Cardiac muscle cell (in vitro differentiated cells and primary cell): Measurements from ENCODE around the gene PDIA4. TPM values are rescaled to one million over a fixed set of nuclear protein-coding genes. Genes with fewer than 3 reads are reported as not detected.

ENCODE experiments used
- DNase-seq, 2 donors: peaks; one replicate each; pipeline versions ENCODE4 v3.0.0 to v3.0.0-alpha.2; 2010 to 2017; ENCODE audit warnings: low read depth in 1 of 2, low spot score in 1 of 2
- H3K27ac ChIP-seq: fragments of 200-600 bp; sonication (generic); 2 replicates; pipeline ENCODE4 v1.5.1; 2016
- H3K27me3 ChIP-seq: fragments of 200-600 bp; sonication (generic); 2 replicates; pipeline ENCODE4 v1.6.0; 2016; ENCODE audit warnings: control low read depth
- H3K36me3 ChIP-seq: fragments of 200-600 bp; sonication (generic); 2 replicates; pipeline ENCODE4 v1.5.1; 2016; ENCODE audit warnings: control low read depth
- H3K4me1 ChIP-seq: fragments of 200-600 bp; sonication (generic); 2 replicates; pipeline ENCODE4 v1.8.1; 2017; ENCODE audit warnings: low read depth, mild to moderate bottlenecking, mixed run types
- H3K4me3 ChIP-seq: fragments of 200-600 bp; sonication (generic); 2 replicates; pipeline ENCODE4 v1.5.1; 2016; ENCODE audit warnings: mild to moderate bottlenecking
- H3K9me3 ChIP-seq: fragments of 200-600 bp; sonication (generic); 2 replicates; pipeline ENCODE4 v1.5.1; 2017; ENCODE audit warnings: low read depth, mild to moderate bottlenecking, control low read depth
- CTCF ChIP-seq: IDR thresholded peaks from 2 replicates; pipeline ENCODE4 v1.5.1; 2012; ENCODE audit warnings: low read depth, mild to moderate bottlenecking, low read length
- polyA plus RNA-seq: library from polyadenylated mRNA; unstranded; fragments of >200 nt; fragmentation: Nextera tagmentation; extraction: Ambion mirVana; gene quantifications from 2 replicates; pipeline ENCODE4 v1.2.1, GENCODE V29; 2016
- total RNA-seq: library from RNA; depleted of rRNA; stranded (reverse); fragments of >200 nt; gene quantifications from 2 replicates; pipeline ENCODE4 v1.2.3, GENCODE V29; 2016

PDIA4 gene
- total and polyA plus RNA-seq, 2 experiments from 2014 or later = 150 to 367 TPM

- no peaks in the 10 kb centered on the region for H3K9me3 ChIP-seq
- H3K27ac ChIP-seq = no peak overlapping the region
- no peaks in the 10 kb centered on the region for H3K4me1 ChIP-seq
- H3K36me3 ChIP-seq = peaks cover 70% of the 10 kb centered on the region
- H3K27me3 ChIP-seq = no peaks in the 10 kb centered on the region
- no peak for TF ChIP-seq CTCF
- H3K4me3 ChIP-seq = no peak overlapping the region
- DNase-seq = no peak
These were observed 17.9 kb downstream of the PDIA4 start for GRCh38 chr7:149010451-149010850.

DNA sequence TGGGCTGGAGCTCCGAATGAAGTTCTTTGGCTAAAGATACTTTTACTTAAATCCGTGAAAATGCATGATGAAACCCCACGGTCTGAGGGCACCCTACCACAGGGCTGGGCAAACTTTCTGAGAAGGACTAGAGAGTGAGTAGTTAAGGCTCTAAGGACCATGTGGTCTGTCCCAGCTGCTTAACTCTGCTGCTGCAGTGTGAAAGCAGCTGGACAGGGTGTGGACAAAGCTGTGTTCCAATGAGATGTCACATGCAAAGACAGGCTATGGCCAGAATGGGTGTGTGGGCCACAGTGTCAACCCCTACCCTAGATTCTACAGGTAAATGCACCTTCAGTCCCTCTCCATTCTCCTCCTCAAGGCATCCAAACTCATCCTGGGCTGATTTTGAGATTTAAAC lies 18.8 kb downstream of the PDIA4 start:
- Histone ChIP-seq H3K4me3 (no peak overlapping the region), H3K9me3 (no peaks in the 10 kb centered on the region), H3K27ac (no peak overlapping the region), H3K36me3 (peaks cover 72% of the 10 kb centered on the region), H3K27me3 (no peaks in the 10 kb centered on the region), H3K4me1 (no peaks in the 10 kb centered on the region)
- no peak for TF ChIP-seq CTCF
- DNase-seq = no peak

- peak; percentile 19 for TF ChIP-seq CTCF
- no peaks in the 10 kb centered on the region for H3K27me3 ChIP-seq
- H3K4me1 ChIP-seq = no peaks in the 10 kb centered on the region
- no peak overlapping the region for H3K27ac ChIP-seq
- no peak for DNase-seq
- H3K9me3 ChIP-seq = no peaks in the 10 kb centered on the region
- no peak overlapping the region for H3K4me3 ChIP-seq
- peaks cover 67% of the 10 kb centered on the region for H3K36me3 ChIP-seq
These were observed 20.7 kb downstream of the PDIA4 start for GRCh38 chr7:149007611-149008010.

DNA sequence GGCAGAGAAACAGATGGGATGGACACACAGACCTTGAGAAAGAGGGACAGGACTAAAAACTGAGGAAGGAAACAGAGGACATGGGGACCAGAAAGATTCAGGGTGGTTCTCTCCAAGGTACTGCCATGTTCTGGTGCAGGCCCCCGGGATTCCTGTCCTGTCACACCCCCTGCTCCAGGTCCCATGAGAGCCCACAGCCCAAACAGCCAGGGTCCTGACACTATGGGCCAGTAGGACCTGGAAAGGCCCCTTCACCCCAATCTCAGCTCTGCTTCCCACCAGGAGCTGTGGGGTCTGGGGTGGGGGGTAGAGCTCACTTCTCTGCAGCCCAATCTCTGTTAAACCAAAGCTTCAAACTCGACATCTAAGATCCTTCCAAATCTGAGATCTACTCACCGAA lies 21.2 kb downstream of the PDIA4 start:
- no peaks in the 10 kb centered on the region for H3K9me3 ChIP-seq
- H3K4me1 ChIP-seq = no peaks in the 10 kb centered on the region
- no peak for TF ChIP-seq CTCF
- H3K27me3 ChIP-seq = no peaks in the 10 kb centered on the region
- no peak overlapping the region for H3K4me3 ChIP-seq
- DNase-seq = no peak
- peaks cover 62% of the 10 kb centered on the region for H3K36me3 ChIP-seq
- H3K27ac ChIP-seq = no peak overlapping the region

DNA sequence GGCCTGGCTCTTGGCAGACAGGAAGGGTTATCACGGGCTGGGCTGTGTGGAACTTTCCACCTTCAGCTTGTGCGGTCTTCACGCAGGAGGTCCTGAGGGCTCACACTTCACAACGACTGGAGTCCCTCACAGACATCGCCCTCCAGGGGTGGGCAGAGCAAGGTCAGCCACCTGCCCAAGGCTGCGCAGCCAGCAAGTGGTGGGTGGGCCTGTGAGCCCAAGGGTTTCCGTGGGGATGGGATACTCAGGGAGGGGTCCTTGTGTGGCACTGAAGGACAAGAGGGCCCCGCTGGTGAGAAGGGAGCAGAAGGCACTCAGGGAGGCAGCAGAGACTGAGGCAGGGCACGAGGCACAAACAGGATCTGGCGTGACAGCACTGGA lies 22.0 kb downstream of the PDIA4 start:
- no peak for TF ChIP-seq CTCF
- no peak overlapping the region for H3K4me3 ChIP-seq
- peaks cover 54% of the 10 kb centered on the region for H3K36me3 ChIP-seq
- no peaks in the 10 kb centered on the region for H3K9me3 ChIP-seq
- no peak overlapping the region for H3K27ac ChIP-seq
- H3K27me3 ChIP-seq = no peaks in the 10 kb centered on the region
- H3K4me1 ChIP-seq = no peaks in the 10 kb centered on the region
- DNase-seq = no peak
